Glutamatergic neuron (in vitro differentiated cells): ENCODE results near the gene CLIC6. TPM values are rescaled to one million over a fixed set of nuclear protein-coding genes. Genes with fewer than 3 reads are reported as not detected.

Experiments used
- DNase-seq: peaks from one replicate; pipeline ENCODE4 v3.0.0; 2022
- H3K27ac Mint-ChIP-seq: one replicate; pipeline ENCODE4 v1.8.0; 2020; ENCODE audit warnings: mild to moderate bottlenecking, mixed read lengths, inconsistent platforms; ENCODE audit not compliant: unreplicated experiment
- H3K27me3 Mint-ChIP-seq: one replicate; pipeline ENCODE4 v1.8.0; 2020; ENCODE audit warnings: mild to moderate bottlenecking, moderate library complexity, mixed read lengths, inconsistent platforms; ENCODE audit not compliant: unreplicated experiment
- H3K36me3 Mint-ChIP-seq: one replicate; pipeline ENCODE4 v1.8.0; 2020; ENCODE audit warnings: mild to moderate bottlenecking, mixed read lengths, inconsistent platforms; ENCODE audit not compliant: unreplicated experiment
- H3K4me1 Mint-ChIP-seq: one replicate; pipeline ENCODE4 v1.8.0; 2020; ENCODE audit warnings: mild to moderate bottlenecking, low read depth, mixed read lengths, inconsistent platforms; ENCODE audit not compliant: unreplicated experiment
- H3K4me3 Mint-ChIP-seq: one replicate; pipeline ENCODE4 v1.8.0; 2020; ENCODE audit warnings: mild to moderate bottlenecking, mixed read lengths, inconsistent platforms; ENCODE audit not compliant: unreplicated experiment
- H3K9me3 Mint-ChIP-seq: one replicate; pipeline ENCODE4 v1.8.0; 2020; ENCODE audit warnings: mild to moderate bottlenecking, moderate library complexity, mixed read lengths, inconsistent platforms; ENCODE audit not compliant: unreplicated experiment
- total RNA-seq: library from RNA; stranded (reverse); fragmentation: NEBNext Ultra II Directional; extraction: Animal tissue kit (Norgen Biotek cat#: 25700); gene quantifications from one replicate; pipeline ENCODE4 v1.2.1, GENCODE V29; 2021; ENCODE audit not compliant: unreplicated experiment
- TF ChIP-seq, protein P1 (sequence below): fragments of 200-600 bp; sonication (generic); IDR thresholded peaks from one replicate; pipeline ENCODE4 v1.5.0; 2021; ENCODE audit not compliant: partially characterized antibody, unreplicated experiment

CLIC6 gene
- total RNA-seq, 1 donor from 2014 or later: 0.17 TPM

DNA sequence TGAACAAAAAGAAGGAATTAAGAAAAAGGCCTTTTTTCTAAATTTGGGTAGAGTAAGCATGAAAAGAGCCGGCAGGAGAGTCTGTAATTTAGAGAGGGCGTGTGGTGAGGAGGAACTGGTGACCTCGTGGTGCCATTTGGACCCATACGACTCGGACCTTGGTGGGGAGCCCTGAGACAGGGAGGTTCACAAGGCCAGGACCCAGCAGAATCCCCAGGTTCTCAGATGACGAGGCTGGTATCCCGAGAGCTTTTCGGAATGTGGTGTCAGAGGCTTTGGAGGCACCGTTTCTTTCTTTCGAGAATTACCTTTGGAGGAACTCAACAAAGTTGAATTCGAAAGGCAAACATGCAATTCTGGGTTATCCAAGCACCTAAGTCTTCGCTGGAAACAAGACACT lies 34.8 kb downstream of the CLIC6 start:
- Mint-ChIP-seq H3K27ac (no peak overlapping the region), H3K36me3 (peaks cover 4% of the 10 kb centered on the region), H3K4me1 (no peaks in the 10 kb centered on the region), H3K4me3 (no peak overlapping the region), H3K9me3 (peaks cover 1% of the 10 kb centered on the region), H3K27me3 (peaks cover 2% of the 10 kb centered on the region)
- TF ChIP-seq, protein P1, sequence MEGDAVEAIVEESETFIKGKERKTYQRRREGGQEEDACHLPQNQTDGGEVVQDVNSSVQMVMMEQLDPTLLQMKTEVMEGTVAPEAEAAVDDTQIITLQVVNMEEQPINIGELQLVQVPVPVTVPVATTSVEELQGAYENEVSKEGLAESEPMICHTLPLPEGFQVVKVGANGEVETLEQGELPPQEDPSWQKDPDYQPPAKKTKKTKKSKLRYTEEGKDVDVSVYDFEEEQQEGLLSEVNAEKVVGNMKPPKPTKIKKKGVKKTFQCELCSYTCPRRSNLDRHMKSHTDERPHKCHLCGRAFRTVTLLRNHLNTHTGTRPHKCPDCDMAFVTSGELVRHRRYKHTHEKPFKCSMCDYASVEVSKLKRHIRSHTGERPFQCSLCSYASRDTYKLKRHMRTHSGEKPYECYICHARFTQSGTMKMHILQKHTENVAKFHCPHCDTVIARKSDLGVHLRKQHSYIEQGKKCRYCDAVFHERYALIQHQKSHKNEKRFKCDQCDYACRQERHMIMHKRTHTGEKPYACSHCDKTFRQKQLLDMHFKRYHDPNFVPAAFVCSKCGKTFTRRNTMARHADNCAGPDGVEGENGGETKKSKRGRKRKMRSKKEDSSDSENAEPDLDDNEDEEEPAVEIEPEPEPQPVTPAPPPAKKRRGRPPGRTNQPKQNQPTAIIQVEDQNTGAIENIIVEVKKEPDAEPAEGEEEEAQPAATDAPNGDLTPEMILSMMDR: no peak
- no peak for DNase-seq

DNA sequence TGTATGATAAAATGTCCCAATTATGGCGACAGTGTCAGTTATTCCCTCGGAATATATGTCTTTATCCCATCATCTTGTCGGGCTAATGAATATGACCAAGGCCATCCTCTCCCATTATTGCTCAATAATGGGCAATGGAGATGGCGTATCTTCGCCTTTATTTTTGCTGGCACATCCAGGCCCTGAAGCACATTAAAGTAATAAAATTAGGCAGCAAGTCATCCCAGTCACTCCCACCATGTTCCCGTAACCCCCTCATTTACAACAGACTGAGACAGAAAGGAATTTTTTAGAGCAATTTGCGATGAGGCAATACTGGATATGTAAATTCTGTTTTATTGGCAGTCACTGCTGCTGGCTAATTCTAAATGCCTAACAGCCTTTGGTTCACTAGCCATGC lies 35.3 kb downstream of the CLIC6 start:
- peaks cover 1% of the 10 kb centered on the region for H3K9me3 Mint-ChIP-seq
- no peaks in the 10 kb centered on the region for H3K4me1 Mint-ChIP-seq
- H3K36me3 Mint-ChIP-seq: peaks cover 4% of the 10 kb centered on the region
- TF ChIP-seq, protein P1: no peak
- no peak overlapping the region for H3K27ac Mint-ChIP-seq
- H3K4me3 Mint-ChIP-seq: no peak overlapping the region
- no peak for DNase-seq
- H3K27me3 Mint-ChIP-seq: peaks cover 2% of the 10 kb centered on the region

DNA sequence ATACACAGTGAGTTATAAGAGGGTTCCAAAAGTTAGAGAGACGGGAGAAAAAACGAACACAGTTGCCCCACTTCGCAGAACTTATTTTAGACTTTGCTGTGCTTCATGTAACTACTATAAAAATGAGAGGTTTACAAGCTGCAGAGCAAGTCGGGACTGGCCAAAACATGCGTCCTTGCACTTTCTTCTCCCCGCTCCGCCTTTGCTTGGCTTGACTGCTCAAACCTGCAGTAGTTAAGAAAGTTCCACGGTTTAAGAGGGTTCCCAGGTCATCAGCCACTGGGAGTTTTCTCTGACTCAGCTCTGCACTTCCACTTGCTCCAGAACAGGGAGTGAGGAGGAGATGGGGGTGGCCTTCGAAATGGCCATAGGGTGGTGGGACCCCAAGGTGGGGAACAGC lies 36.2 kb downstream of the CLIC6 start:
- DNase-seq: no peak
- Mint-ChIP-seq H3K27me3 (peaks cover 2% of the 10 kb centered on the region), H3K9me3 (peaks cover 1% of the 10 kb centered on the region), H3K36me3 (peaks cover 4% of the 10 kb centered on the region), H3K4me1 (no peaks in the 10 kb centered on the region), H3K27ac (no peak overlapping the region), H3K4me3 (no peak overlapping the region)
- TF ChIP-seq, protein P1: no peak

DNA sequence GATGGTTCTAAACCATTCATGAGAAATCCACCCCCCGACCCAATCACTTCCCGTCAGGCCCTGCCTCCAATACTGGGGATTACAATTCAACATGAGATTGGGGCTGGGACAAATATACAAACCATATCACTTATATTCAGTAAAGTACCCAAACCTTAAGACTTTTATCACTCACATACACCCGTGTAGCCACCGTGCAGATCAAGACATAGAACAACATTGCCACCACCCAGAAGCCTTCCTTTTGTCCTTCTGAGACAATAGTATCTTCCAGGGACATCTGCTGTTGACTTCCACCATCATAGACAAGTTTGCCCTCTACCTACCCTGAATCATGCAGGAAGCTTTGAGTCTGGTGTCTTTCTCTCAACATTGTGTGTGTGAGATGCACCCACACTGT lies 37.5 kb downstream of the CLIC6 start:
- peaks cover 1% of the 10 kb centered on the region for H3K9me3 Mint-ChIP-seq
- no peaks in the 10 kb centered on the region for H3K4me1 Mint-ChIP-seq
- no peaks in the 10 kb centered on the region for H3K27me3 Mint-ChIP-seq
- H3K36me3 Mint-ChIP-seq: peaks cover 1% of the 10 kb centered on the region
- no peak for DNase-seq
- no peak overlapping the region for H3K4me3 Mint-ChIP-seq
- TF ChIP-seq, protein P1: no peak
- no peak overlapping the region for H3K27ac Mint-ChIP-seq

DNA sequence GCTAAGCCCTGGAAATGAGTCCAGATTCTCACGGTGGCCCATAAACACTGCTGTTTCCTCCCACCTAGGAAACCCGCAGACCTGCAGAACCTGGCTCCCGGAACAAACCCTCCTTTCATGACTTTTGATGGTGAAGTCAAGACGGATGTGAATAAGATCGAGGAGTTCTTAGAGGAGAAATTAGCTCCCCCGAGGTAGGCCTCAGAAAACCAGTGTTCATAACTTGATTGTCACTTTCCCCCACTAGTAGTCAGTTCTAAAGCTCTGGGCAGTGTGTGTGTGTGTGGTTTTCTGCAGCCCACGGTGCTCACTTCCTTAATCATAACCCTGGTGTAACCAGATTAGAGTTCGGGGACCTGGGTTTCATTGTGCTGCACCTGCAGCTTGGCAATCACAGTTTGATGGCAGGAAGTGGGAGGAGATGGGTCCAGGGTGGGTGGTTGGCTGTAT lies 39.1 kb downstream of the CLIC6 start:
- no peaks in the 10 kb centered on the region for H3K9me3 Mint-ChIP-seq
- H3K27me3 Mint-ChIP-seq: no peaks in the 10 kb centered on the region
- TF ChIP-seq, protein P1: no peak
- no peaks in the 10 kb centered on the region for H3K4me1 Mint-ChIP-seq
- H3K36me3 Mint-ChIP-seq: no peaks in the 10 kb centered on the region
- DNase-seq: no peak
- no peak overlapping the region for H3K27ac Mint-ChIP-seq
- H3K4me3 Mint-ChIP-seq: no peak overlapping the region
